OCI-LY1 (cell line): ENCODE measurements around the gene MAD1L1.

Experiments
- H2AFZ ChIP-seq: fragments of 200-600 bp; sonication (generic), shearing (Covaris generic); 2 replicates; pipeline ENCODE4 v1.6.0; 2014; ENCODE audit warnings: antibody characterized with exemption, mild to moderate bottlenecking, low read length
- H3F3A ChIP-seq: fragments of 200-600 bp; sonication (generic), shearing (Covaris generic); 2 replicates; pipeline ENCODE4 v1.6.0; 2014; ENCODE audit warnings: mild to moderate bottlenecking, antibody characterized with exemption, low read length, moderate library complexity; ENCODE audit not compliant: insufficient read depth
- H3K27ac ChIP-seq: fragments of 200-600 bp; sonication (generic); 2 replicates; pipeline ENCODE4 v1.5.1; 2014; ENCODE audit warnings: low read length, mixed run types, mild to moderate bottlenecking, low read depth; ENCODE audit not compliant: poor library complexity, severe bottlenecking
- H3K27me3 ChIP-seq: fragments of 200-600 bp; sonication (generic); 2 replicates; pipeline ENCODE4 v1.6.0; 2014; ENCODE audit warnings: antibody characterized with exemption, mild to moderate bottlenecking, low read length, moderate library complexity; ENCODE audit not compliant: insufficient read depth
- H3K36me3 ChIP-seq: fragments of 200-600 bp; sonication (generic); 2 replicates; pipeline ENCODE4 v1.6.1; 2014; ENCODE audit warnings: mild to moderate bottlenecking, antibody characterized with exemption, low read length, moderate library complexity, mixed read lengths; ENCODE audit not compliant: insufficient read depth
- H3K4me1 ChIP-seq: fragments of 200-600 bp; sonication (generic); 2 replicates; pipeline ENCODE4 v1.5.1; 2014; ENCODE audit warnings: mild to moderate bottlenecking, low read length, moderate library complexity; ENCODE audit not compliant: insufficient read depth, severe bottlenecking
- H3K4me2 ChIP-seq: fragments of 200-600 bp; sonication (generic), shearing (Covaris generic); 2 replicates; pipeline ENCODE4 v1.6.1; 2014; ENCODE audit warnings: low read length
- H3K4me3 ChIP-seq: fragments of 200-600 bp; sonication (generic); 2 replicates; pipeline ENCODE4 v1.5.1; 2014; ENCODE audit warnings: low read length, low read depth, mild to moderate bottlenecking, mixed read lengths; ENCODE audit not compliant: poor library complexity, severe bottlenecking
- H3K79me2 ChIP-seq: fragments of 200-600 bp; shearing (Covaris generic); 2 replicates; pipeline ENCODE4 v1.6.1; 2016; ENCODE audit warnings: mixed run types, low read length, mixed read lengths; ENCODE audit not compliant: insufficient read depth
- H3K9ac ChIP-seq: fragments of 200-600 bp; sonication (generic), shearing (Covaris generic); 2 replicates; pipeline ENCODE4 v1.6.1; 2014; ENCODE audit warnings: mild to moderate bottlenecking, low read length, mixed read lengths
- H3K9me2 ChIP-seq: fragments of 200-600 bp; sonication (generic), shearing (Covaris generic); 2 replicates; pipeline ENCODE4 v1.6.1; 2014; ENCODE audit warnings: low read depth, mild to moderate bottlenecking, low read length, mixed read lengths
- H3K9me3 ChIP-seq: fragments of 200-600 bp; shearing (Covaris generic); 2 replicates; pipeline ENCODE4 v1.6.1; 2014; ENCODE audit warnings: low read length, mixed read lengths
- H4K20me1 ChIP-seq: fragments of 200-600 bp; sonication (generic), shearing (Covaris generic); 2 replicates; pipeline ENCODE4 v1.6.0; 2016; ENCODE audit warnings: mild to moderate bottlenecking, low read length; ENCODE audit not compliant: insufficient read depth
- EZH2 ChIP-seq: fragments of 200-600 bp; sonication (generic), shearing (Covaris generic); IDR thresholded peaks from 2 replicates; pipeline ENCODE4 v1.8.0; 2017; ENCODE audit warnings: borderline replicate concordance, mixed run types, mild to moderate bottlenecking, antibody characterized with exemption, low read length, moderate library complexity, mixed read lengths
- TF ChIP-seq, protein P1 (sequence below): fragments of 200-600 bp; sonication (generic), shearing (Covaris generic); IDR thresholded peaks from 2 replicates; pipeline ENCODE4 v1.5.1; 2017; ENCODE audit warnings: mild to moderate bottlenecking, antibody characterized with exemption, low read length, moderate library complexity, mixed read lengths

MAD1L1 gene

DNA sequence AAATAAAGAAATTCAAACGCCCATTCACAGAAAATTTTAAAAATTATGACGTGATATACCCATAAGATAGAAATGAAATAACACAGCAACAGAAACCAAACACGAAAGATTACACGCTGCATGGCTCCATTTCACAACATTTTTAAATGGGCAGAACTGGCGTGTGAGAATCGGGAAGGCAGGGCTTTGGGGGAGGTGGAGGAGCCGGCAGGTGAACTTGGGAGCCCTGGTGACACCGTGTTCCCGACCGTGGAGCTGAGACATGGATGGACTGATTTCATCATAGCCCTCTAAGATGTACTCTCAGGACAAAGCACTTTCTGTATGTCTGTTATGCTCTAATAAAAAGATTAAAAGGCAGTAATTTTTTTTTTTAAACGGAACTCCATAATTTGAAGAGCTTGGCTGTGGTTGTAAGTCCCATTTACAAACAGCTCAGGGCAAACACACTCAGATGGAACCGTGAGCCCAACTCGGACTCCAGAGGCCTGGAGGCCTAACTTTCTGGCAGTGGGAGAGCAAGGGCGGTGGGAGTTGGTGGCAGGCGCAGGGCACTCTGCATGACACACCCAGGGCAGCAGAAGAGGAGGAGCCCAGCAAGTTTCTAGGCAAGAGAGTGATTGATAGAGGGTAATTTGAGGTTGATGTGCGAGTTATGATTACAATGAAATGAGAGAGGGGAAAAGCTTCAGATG is 203.4 kb downstream of the MAD1L1 start:
- H3K27me3 ChIP-seq: no peaks in the 10 kb centered on the region
- H3K9ac ChIP-seq: no peak overlapping the region
- peaks cover 42% of the 10 kb centered on the region for H3K9me3 ChIP-seq
- no peaks in the 10 kb centered on the region for H3K9me2 ChIP-seq
- peaks cover 20% of the 10 kb centered on the region for H3K4me1 ChIP-seq
- H3K27ac ChIP-seq: no peak overlapping the region
- H3K4me3 ChIP-seq: no peak overlapping the region
- H3F3A ChIP-seq: 0 out of 2 replicates have a peak, but pooled peaks cover 5% of the 10 kb centered on the region
- H3K4me2 ChIP-seq: no peak overlapping the region
- H4K20me1 ChIP-seq: no peaks in the 10 kb centered on the region
- TF ChIP-seq, protein P1, sequence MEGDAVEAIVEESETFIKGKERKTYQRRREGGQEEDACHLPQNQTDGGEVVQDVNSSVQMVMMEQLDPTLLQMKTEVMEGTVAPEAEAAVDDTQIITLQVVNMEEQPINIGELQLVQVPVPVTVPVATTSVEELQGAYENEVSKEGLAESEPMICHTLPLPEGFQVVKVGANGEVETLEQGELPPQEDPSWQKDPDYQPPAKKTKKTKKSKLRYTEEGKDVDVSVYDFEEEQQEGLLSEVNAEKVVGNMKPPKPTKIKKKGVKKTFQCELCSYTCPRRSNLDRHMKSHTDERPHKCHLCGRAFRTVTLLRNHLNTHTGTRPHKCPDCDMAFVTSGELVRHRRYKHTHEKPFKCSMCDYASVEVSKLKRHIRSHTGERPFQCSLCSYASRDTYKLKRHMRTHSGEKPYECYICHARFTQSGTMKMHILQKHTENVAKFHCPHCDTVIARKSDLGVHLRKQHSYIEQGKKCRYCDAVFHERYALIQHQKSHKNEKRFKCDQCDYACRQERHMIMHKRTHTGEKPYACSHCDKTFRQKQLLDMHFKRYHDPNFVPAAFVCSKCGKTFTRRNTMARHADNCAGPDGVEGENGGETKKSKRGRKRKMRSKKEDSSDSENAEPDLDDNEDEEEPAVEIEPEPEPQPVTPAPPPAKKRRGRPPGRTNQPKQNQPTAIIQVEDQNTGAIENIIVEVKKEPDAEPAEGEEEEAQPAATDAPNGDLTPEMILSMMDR: no peak
- no peak for TF ChIP-seq EZH2
- peaks cover 49% of the 10 kb centered on the region for H3K36me3 ChIP-seq
- H3K79me2 ChIP-seq: peaks cover 8% of the 10 kb centered on the region
- no peak overlapping the region for H2AFZ ChIP-seq

DNA sequence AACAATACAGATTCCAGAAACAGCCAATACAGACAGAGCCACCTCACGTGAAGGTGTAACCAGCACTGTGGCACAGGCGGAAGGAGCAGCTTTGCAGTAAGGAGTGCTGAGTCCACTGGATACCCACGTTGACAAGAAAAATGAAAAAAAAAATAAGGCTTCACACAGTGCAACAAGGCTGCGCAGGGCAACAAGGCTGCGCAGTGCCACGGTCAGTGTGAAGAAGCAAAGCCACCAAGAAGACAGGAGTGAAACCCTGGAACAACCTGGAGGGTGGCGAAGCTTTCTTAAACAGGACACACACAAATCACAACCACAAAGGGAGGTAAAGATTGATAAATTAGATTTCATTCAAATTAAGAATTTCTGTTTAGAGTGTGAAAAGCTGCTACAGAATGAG is 204.0 kb downstream of the MAD1L1 start:
- no peaks in the 10 kb centered on the region for H3K27me3 ChIP-seq
- no peak overlapping the region for H3K4me3 ChIP-seq
- TF ChIP-seq, protein P1: no peak
- no peak for TF ChIP-seq EZH2
- H3K27ac ChIP-seq: no peak overlapping the region
- no peak overlapping the region for H3K4me2 ChIP-seq
- peaks cover 52% of the 10 kb centered on the region for H3K36me3 ChIP-seq
- no peaks in the 10 kb centered on the region for H4K20me1 ChIP-seq
- H3K9me3 ChIP-seq: peaks cover 44% of the 10 kb centered on the region
- 0 out of 2 replicates have a peak, but pooled peaks cover 5% of the 10 kb centered on the region for H3F3A ChIP-seq
- no peak overlapping the region for H3K9ac ChIP-seq
- H3K79me2 ChIP-seq: peaks cover 8% of the 10 kb centered on the region
- no peak overlapping the region for H2AFZ ChIP-seq
- peaks cover 20% of the 10 kb centered on the region for H3K4me1 ChIP-seq
- no peaks in the 10 kb centered on the region for H3K9me2 ChIP-seq

DNA sequence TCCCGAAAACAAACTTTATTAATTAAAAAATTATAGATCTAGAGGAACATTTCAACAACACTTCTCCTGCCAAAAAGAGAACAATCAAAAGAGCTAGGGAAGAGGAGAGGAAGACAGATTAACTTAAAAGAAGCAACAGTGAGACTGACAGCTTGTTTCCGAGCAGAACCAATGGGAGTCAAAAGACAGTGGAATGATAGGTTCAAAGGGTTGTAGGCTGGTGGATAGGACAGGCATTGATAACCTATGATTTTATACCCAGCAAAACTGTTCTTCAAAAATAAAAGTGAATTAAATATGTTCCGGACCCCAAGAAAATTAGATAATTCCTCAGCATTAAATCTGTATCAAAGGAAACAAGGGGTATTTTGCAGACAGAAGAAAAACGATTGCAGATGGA is 207.6 kb downstream of the MAD1L1 start:
- no peak for TF ChIP-seq EZH2
- no peak overlapping the region for H2AFZ ChIP-seq

DNA sequence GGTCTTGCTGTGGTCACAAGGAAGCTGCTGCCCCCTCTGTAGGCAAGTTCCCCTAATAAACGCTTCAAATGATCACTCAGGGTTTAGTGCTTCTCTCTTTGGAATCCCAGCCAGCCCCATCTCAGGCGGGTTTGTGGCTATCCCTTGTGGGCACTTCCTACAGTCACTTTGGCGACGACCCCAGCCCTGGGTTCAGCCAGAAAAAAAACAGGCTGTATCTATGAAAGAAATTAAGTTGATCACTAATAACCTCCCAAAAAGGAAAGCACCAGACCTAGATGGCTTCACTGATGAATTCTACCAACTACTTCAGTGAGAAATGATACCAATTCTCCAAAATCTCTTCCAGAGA is 208.2 kb downstream of the MAD1L1 start:
- Histone ChIP-seq H3K79me2 (peaks cover 15% of the 10 kb centered on the region), H4K20me1 (no peaks in the 10 kb centered on the region), H3F3A (0 out of 2 replicates have a peak, but pooled peaks cover 5% of the 10 kb centered on the region), H3K4me2 (no peak overlapping the region), H3K9me3 (peaks cover 39% of the 10 kb centered on the region), H3K27ac (no peak overlapping the region), H3K27me3 (no peaks in the 10 kb centered on the region), H2AFZ (no peak overlapping the region), H3K4me1 (peaks cover 21% of the 10 kb centered on the region), H3K4me3 (no peak overlapping the region), H3K9me2 (no peaks in the 10 kb centered on the region), H3K9ac (no peak overlapping the region), H3K36me3 (peaks cover 24% of the 10 kb centered on the region)
- TF ChIP-seq, protein P1: no peak
- TF ChIP-seq EZH2: no peak

More for the DNA sequence above, 207.6 kb downstream of the MAD1L1 start:
- Histone ChIP-seq H3K9me3 (peaks cover 42% of the 10 kb centered on the region), H3K4me2 (no peak overlapping the region), H3K9me2 (no peaks in the 10 kb centered on the region), H3K27ac (no peak overlapping the region), H3K9ac (no peak overlapping the region), H3K4me1 (peaks cover 15% of the 10 kb centered on the region), H3K79me2 (peaks cover 15% of the 10 kb centered on the region), H4K20me1 (no peaks in the 10 kb centered on the region), H3K36me3 (peaks cover 31% of the 10 kb centered on the region), H3K27me3 (no peaks in the 10 kb centered on the region), H3K4me3 (no peak overlapping the region), H3F3A (0 out of 2 replicates have a peak, but pooled peaks cover 5% of the 10 kb centered on the region)
